ENCODE measurements around the gene NTHL1.
A peak's percentile ranks its signal among the peaks of the same experiment; 100 is the strongest.
"Not testable (repeated sequence)": the region's sequence is repeated elsewhere in the genome, so short reads cannot be mapped to it uniquely, and the experiment has no call there.

Gene NTHL1

GRCh38 chr16:2040041-2040786 is 7.4 kb downstream of the NTHL1 start:
- DNase-seq, result no peak

- DNase-seq, result no peak
Observed at GRCh38 chr16:2039274-2040031, 8.2 kb downstream of the NTHL1 start.

DNA sequence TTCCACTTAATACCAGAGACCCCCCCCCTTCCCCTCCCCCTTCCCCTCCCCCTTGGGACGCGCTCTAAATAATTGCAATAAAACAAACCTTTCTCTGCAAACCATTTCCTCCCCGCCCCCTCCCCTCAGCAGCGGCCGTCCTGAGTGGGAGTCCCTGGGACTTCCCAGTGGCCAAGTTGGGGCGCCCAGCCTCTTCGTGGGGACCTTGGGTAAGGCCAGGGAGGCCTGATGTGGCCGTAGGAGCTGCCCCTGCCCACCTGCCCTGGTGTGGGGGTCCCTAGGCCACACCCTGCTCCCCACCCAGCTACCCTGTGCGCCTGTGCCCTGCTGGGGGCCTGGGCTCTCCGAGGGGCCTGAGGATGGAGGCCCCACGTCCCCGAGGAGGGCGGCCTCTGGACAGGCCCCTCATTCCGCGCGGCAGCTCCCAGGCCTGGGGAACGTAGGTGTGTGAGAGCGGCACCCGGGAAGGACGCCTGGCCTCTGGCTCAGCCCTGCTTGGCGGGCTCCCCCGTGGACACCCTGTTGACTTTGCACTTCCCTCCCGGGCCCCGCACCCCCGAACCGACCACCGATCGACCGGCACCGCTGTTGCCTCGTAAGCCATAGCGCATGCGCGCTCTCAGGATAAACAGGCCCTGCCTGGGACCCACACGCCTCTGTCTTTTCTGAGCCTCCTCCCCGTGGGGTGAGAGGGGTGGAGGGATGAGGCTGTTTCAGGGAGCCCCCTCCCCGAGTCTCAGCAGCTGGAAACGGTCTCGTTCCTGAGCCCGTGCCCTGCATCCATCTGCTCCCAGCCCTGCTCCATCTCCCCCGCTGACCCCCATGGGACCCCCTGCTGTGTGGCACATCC is 9.0 kb downstream of the NTHL1 start:
- DNase-seq, result no peak

DNA sequence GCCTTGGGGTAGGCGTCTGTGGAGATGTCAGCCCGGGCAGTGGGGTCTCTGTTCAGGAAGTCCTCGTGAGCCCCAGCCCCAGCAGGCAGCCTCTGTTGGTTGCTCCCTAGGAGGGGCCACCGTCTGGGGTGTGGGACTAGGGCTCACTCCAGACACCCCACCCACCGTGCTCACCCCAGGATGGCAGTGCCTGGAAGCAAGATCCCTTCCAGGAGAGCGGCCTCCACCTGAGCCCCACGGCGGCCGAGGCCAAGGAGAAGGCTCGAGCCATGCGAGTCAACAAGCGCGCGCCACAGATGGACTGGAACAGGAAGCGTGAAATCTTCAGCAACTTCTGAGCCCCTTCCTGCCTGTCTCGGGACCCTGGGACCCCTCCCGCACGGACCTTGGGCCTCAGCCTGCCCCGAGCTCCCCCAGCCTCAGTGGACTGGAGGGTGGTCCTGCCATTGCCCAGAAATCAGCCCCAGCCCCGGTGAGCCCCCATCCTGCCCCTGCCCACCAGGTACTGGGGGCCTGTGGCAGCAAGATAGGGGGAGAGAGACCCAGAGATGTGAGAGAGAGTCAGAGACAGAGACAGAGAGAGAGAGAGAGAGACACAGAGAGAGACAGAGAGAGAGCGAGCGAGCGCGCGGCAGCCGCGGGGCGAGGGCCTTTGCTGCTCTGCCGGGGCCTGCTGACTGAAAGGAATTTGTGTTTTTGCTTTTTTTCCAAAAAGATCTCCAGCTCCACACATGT is 9.8 kb downstream of the NTHL1 start:
- DNase-seq, result no peak

- DNase-seq, result no peak
Observed at GRCh38 chr16:2037115-2037514, 10.5 kb downstream of the NTHL1 start.

DNA sequence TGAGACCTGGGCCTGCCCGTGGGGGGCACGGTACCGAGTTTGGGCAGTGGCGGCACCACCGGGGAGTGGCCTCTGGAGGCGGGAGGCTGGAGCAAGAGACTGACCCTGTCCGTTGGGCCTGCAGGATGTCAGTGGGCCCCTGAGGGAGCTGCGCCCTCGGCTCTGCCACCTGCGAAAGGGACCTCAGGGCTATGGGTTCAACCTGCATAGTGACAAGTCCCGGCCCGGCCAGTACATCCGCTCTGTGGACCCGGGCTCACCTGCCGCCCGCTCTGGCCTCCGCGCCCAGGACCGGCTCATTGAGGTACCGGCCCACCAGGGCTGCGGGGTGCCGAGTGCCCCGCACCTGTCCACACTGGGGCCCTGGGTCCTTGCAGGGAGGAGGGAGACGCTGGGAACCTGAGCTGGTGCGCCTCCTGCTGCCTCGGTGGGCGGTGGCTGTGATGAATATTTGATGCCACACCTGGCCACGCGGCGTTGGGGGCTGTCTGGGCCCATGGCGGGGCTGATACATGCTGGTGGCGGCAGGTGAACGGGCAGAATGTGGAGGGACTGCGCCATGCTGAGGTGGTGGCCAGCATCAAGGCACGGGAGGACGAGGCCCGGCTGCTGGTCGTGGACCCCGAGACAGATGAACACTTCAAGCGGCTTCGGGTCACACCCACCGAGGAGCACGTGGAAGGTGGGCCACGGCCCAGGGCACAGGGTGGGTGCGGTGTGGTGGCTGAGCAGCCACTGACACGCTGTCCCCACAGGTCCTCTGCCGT is 11.3 kb downstream of the NTHL1 start:
- DNase-seq, result no peak

DNA sequence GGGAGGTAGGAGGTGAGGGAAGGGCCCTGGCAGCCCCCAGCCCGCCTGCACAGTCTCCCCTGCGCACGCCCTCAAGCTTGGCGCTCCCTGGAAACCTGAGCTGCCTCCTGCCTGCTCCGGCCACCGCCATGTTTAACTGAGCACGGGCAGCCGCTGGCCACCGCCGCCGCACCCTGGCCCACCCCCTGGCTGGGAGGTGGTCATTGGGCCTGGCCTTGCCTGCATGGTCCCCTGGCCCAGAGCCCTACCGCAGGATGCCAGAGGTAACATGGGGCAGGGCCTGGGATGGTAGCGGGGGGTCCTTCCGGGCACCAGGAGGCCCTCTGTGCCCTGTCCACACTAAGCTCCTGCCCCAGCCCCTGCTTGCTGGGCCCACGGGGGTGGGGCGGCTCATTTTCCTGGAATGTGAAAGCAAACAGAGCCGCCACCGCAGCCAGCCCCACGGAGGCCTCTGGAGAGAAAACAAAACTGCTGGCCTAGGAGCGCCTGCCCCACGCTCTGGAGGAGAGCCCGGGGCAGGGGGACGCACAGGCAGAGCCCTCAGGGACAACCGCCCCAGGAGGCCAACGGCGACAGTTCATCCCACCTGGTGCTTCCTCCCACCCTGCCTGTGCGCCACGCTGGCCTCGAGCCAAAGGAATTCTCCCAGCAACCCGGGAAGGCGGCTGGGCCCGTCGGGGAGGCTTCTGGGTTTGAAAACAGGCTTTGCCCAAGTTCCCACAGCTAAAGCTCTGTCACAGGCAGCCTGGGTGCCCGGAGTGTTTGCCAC is 12.0 kb downstream of the NTHL1 start:
- no peak for DNase-seq

DNA sequence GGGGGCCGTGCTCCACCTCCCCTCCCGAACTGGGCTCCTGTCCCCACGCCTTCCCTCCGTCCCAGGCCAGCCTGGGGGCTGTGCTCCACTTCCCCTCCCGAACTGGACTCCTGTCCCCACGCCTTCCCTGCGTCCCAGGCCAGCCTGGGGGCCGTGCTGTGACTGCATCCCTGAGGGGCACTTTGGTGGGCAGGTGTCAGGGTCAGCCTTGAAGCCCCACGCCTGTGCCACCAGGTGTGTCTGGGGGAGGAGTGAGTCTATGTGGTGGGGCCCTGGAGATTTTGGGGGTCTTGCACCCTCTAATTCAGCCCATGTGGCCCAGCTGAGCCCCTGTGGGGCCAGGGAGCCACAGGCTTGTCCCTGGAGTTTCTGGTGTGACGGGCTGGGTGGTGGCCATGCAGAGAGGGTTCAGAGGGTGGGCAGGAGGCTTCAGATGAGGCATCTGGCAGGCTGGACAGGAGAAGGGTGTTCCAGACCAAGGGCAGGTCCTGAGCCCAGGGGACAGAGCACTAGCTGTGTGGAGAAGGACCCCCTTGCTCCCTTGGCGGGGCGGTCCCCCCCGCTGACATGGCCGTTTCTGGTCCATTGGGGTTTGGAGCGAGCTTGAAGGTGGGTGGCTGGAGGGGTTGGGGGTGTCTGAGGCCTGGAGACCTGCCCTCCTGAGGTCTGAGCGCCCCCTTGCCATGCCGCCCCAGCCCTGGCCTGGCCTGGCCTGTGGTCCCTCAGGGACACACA is 12.8 kb downstream of the NTHL1 start:
- DNase-seq, result no peak

GRCh38 chr16:2033909-2034695 is 13.5 kb downstream of the NTHL1 start:
- DNase-seq, result not testable (repeated sequence)

DNA sequence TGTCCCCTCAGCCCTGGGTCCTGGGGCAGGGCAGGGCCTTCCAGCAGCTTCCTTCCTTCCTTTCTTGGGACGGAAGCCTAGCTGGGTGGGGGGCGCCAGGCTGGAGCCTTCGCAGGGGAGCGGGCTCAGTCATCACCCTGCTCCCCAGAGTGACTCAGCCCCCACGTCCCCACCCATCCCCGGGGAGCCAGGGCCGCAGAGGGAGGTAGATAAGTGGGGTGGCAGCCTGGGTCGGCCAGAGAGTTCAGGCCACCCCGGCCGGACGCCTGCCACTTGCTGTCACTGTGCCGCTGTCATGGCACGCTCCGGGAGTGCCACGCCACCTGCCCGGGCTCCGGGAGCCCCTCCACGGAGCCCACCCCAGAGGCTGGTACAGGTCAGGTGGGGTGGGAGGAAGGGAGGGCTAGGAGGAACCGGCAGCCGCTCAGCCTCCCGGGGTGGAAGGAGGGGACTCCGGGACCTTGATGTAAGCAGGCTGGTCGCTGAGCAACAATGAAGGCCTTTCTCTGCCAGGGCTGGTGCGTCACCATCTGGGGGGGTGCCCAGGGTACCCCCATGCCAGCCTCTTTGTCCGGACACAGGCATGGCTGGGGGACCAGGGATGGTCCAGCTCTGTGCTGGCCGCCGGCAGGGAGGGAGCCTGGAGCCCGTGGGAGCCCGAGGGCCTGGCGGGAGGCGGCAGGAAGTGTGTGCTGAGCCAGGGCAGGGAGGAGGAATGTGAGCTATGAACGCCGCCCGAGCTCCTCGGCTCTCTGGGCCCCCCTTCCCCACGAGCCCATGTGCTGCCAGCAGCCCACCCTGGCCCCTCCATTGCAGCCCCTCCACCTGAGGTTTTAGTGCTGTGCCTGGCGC is 14.4 kb downstream of the NTHL1 start:
- peak; percentile 31 for DNase-seq

DNA sequence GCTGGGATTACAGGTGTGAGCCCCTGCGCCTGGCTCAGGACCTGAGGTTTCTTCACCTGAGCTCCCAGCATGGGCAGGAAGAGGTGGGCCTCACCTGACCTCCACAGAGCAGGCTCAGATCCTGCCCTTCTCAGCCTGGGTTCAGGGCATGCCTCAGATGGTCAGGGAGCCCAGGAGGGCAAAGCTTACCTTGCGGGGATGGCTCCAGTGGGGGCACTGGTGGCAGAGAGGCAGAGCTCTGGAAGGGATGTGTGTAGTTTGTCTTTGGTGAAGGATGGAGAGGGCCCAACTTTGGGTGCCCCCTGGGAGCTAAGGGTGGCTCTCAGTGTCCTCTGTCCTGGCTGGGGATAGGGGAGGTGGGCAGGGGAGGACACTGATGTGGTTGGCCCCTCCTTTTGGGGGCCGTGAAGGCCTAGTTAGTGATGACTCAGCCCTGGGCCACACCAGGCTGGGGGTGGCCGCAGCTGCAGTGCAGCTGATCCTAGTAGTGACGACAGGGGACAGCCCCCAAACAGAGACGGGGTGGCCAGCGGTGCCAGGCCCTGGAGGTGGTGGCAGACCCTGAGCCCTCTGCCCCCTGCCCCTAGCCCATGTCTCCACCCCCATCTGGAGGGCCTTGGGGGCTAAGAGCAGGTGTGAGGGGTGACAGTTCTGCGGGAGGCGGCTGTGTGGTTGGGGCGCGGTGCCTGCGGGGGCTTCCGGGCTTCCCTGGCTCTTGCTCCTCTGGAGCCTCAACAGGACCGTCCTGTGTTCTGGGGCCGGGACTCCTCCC is 15.2 kb downstream of the NTHL1 start:
- DNase-seq, result no peak

- DNase-seq, result no peak
Observed at GRCh38 chr16:2031081-2031577, 16.5 kb downstream of the NTHL1 start.

GRCh38 chr16:2030036-2030435 is 17.6 kb downstream of the NTHL1 start:
- no peak for DNase-seq

DNA sequence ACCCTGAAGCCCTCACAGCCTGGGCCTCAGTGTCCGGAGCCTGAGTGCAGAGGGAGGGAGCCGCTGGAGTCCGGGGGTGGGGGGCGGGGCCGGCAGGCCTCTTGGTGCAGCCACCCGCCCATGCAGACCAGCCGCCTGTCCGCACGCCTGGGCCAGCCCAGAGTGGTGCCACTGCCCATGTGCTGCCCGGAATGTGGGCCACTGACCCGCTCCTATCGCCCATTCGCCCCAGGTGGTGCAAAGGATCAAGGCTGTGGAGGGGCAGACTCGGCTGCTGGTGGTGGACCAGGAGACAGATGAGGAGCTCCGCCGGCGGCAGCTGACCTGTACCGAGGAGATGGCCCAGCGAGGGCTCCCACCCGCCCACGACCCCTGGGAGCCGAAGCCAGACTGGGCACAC is 18.3 kb downstream of the NTHL1 start:
- no peak for DNase-seq

DNA sequence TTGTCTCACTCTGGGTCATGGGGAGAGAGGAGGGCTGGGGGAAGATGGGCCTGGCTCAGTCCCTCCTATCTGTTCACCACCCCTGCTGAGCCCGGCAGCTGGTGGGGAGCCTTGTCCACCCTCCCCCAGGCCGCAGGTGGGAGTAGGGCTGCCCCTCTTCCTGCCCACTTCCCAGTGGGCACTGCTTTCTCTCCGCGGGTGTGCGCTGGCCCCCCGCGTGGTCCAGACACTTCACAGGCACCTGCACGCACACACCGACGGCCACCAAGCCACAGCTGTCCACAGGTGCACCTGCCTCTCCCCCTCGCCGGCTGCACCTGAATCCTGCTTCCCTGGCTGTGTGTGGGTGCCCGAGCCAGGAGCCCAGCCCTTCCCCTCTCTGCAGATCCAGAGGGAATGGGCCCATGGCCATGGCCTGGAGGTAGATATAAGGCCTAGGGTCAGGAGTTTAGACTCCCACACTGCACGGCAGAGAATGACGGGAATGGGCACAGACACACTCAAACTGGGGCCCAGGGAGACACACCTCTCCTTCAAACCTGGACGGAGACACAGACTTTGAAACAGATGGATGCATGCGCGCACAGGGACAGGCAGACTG is 18.9 kb downstream of the NTHL1 start:
- DNase-seq, result no peak

DNA sequence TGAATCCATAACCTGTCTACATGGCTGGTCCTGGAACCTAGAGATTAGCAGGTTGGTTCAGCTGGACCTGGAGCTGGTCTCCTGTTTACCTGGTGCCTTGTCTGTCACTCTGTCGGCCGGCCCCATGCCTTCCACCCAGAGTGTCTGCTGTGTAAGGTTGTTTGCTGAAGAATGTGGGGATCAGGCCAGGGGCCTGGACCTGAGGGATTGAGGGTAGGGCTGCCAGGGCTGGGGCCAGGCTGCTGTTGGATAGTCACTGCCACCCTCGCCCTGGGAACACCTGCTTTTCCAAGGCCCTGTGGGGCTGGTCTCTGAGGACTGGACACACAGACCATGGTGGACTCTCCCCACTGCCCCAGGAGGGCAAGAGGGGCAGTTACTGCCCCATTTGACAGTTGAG is 19.5 kb downstream of the NTHL1 start:
- no peak for DNase-seq

Data from activated CD8-positive, alpha-beta memory T cell treated with anti-CD3 and anti-CD28 coated beads, Interleukin-2, amount 50 U/mL, for 4 hours (primary cell).